GM12875 (cell line): ENCODE data around the gene ADGRL3.

Experiments used
- H3K4me3 ChIP-seq: one replicate; pipeline ENCODE4 v1.5.1; 2011; ENCODE audit warnings: low read depth, low read length, control low read depth
- CTCF ChIP-seq: IDR thresholded peaks from 2 replicates; pipeline ENCODE4 v1.5.1; 2011; ENCODE audit warnings: low read depth, mild to moderate bottlenecking, control low read depth, inconsistent platforms, low read length, moderate library complexity, borderline replicate concordance; ENCODE audit not compliant: insufficient read depth

Gene ADGRL3

DNA sequence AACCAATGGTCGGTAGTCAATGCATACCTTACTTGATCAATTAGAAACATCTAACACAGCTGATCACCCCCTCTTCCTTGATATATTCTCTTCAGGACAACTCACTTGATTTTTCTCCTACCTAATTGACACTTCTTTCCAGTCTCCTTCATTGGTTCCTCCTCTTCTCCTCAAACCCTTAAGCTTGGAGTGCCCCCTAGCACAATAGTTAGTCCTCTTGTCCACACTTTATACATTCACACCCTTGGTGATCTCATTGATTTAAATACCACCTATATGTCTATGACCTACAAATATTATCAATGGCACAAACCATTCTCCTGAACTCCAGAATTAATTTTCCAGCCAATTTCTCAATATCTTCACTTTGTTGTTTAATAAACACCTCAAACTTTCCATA lies 724.0 kb downstream of the ADGRL3 start:
- no peak for TF ChIP-seq CTCF
- H3K4me3 ChIP-seq = no peak overlapping the region

DNA sequence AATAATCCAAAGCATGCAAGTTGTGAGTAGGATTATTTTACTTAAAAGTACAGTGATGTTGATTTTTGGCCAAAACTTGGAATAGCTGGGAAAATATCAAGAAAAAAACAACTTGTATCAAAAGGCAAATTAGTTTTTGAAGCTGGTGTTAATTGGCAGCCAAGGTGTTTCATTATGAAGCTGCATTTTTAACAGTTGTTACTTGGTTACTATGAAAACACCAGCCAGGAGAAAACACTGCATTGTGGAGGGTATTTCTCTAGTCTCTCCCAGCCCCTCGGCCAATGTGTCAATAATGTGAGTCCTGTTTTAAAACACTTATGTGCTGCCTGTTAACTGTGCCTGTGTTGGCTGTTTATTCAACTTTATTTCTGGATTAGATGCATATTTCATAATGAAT lies 733.4 kb downstream of the ADGRL3 start:
- no peak for TF ChIP-seq CTCF
- H3K4me3 ChIP-seq = no peak overlapping the region

DNA sequence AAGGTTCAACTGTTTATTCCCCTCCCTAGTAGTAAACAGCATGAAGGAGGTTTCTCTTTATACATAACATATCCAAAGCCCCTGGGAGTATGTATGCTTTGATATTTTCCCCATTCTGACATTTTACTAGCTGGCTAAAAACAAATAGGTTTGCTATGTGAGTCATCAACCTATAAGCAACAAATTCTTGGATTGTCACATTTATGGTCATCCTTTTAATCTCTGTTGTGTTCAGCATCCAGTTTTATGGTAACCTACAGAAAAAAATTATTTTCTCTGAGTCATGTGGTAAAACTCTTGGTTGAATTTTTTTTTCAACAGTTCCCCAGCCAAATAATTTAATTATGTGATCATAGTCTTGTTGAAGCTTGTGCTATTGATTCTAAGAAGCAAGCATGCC lies 734.1 kb downstream of the ADGRL3 start:
- TF ChIP-seq CTCF = no peak

DNA sequence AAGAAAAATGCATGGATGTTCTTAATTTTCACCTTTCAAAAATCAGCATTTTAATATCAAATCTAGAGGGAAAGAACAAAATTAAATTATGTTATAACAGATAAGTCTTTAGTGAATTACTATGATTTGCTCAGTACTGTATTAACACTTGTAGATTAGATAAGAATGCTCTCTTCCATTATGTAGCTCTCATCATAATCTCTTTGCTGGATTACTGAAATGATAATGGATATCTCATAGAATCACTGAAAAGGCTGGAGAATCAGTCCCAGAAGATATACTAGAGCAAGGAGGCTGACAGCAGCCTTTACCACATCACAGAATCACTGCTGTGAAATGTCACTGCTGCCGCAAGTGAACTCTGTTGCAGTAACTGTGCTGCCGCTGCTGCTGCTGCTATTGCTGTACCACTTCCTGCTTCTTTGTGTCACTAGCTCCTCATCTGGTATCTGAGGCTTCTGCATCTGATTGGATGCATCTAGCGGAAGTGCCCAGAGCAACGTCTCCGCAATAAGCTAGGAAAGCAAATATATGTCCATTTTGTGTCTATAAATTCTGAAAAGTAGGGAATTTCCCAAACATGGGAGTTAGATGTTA lies 738.2 kb downstream of the ADGRL3 start:
- TF ChIP-seq CTCF = no peak
- no peak overlapping the region for H3K4me3 ChIP-seq

More for the DNA sequence above, 734.1 kb downstream of the ADGRL3 start:
- no peak overlapping the region for H3K4me3 ChIP-seq

DNA sequence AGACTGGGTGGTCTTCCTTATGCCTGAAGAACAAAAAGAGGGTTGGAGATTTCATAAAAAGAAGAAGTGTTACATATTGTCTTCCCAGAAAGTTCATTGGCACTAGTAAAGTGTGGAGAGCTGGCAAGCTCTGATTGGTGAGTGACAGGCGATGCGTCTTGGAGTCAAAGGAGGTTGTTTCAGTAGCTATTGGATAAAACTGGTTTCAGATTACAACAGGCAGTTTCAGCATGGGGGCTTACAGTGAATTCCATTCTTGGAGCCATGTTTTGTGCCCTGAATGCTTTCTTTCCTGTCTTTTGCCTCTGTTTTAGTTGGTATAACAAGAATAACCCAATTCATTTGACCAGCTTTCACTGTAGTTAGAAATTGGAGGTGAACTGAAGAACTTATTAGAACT lies 750.5 kb downstream of the ADGRL3 start:
- H3K4me3 ChIP-seq = no peak overlapping the region
- no peak for TF ChIP-seq CTCF

DNA sequence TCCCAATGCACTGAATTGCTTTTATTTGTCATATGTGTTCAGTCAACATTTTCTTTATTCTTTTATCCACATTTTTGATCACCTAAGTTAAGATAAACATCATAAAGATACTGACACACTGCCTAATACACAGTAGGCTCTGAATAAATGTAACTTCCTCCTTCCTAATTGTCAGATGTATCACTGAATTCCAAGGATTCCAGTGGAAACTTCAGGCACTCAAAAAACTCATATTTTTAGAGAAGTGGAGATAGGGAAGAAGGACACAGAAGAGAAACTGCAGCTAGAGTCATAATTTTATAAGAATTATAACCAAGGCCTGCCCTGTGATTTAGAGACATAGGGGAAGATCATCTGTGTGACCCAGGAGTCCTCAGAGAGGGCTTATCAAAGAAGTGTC lies 753.3 kb downstream of the ADGRL3 start:
- TF ChIP-seq CTCF = no peak
- H3K4me3 ChIP-seq = no peak overlapping the region

- no peak for TF ChIP-seq CTCF
- H3K4me3 ChIP-seq = no peak overlapping the region
Observed at GRCh38 chr4:61958591-61958990, 758.5 kb downstream of the ADGRL3 start.
